ENCODE measurements around the gene DIPK1A.

DIPK1A gene

DNA sequence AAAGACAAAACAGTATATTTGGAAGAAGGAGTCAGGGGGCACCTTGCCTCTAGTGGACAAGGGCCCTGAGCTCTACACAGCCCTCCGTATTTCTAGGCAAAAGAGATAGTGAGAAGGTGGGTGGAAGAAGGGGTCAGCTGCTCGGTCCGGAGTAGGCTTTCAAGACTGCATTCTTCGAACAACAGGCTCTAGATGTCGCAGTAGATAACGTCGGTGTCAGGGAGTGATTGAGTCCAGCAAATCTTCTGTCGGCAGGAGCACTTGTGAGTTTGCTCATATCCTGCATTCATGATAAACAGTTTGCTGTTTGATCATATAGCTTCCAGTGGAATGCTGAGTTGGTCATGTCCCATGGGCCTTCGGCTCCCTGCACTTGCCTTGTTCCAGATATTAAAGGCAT is 36.8 kb downstream of the DIPK1A start:
- TF ChIP-seq, protein P1, sequence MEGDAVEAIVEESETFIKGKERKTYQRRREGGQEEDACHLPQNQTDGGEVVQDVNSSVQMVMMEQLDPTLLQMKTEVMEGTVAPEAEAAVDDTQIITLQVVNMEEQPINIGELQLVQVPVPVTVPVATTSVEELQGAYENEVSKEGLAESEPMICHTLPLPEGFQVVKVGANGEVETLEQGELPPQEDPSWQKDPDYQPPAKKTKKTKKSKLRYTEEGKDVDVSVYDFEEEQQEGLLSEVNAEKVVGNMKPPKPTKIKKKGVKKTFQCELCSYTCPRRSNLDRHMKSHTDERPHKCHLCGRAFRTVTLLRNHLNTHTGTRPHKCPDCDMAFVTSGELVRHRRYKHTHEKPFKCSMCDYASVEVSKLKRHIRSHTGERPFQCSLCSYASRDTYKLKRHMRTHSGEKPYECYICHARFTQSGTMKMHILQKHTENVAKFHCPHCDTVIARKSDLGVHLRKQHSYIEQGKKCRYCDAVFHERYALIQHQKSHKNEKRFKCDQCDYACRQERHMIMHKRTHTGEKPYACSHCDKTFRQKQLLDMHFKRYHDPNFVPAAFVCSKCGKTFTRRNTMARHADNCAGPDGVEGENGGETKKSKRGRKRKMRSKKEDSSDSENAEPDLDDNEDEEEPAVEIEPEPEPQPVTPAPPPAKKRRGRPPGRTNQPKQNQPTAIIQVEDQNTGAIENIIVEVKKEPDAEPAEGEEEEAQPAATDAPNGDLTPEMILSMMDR (IDR thresholded peaks at IDR 0.05) = no peak
- H3K27me3 Mint-ChIP-seq (ENCODE audit: low read depth, poor library complexity) = peaks cover 9% of the 10 kb centered on the region
- no peak overlapping the region for H3K27ac Mint-ChIP-seq
- peaks cover 5% of the 10 kb centered on the region for H3K36me3 Mint-ChIP-seq (ENCODE audit: low read depth)
- no peak for DNase-seq
- H3K9me3 Mint-ChIP-seq = peaks cover 3% of the 10 kb centered on the region
- H3K4me3 Mint-ChIP-seq = no peak overlapping the region
- H3K4me1 Mint-ChIP-seq = no peaks in the 10 kb centered on the region

DNA sequence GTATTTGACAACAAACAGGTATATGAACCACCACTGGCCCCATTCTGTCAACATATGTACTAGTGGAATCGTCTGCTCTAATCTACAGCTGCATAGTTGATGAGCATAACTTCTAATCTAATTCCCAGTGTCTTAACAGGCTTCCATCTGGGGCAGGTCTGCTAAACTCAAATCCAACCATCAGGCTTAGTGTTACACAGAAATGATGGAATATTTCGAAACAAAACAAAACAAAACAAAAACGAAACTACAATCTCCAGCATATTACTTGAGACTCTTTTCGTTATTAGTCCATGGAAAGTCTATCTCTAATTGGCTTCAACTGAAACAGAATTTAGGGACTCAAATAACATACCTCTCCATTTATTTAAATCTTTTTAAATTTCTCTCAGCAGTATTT is 37.6 kb downstream of the DIPK1A start:
- Mint-ChIP-seq H3K27ac (no peak overlapping the region), H3K27me3 (ENCODE audit: low read depth, poor library complexity) (peaks cover 9% of the 10 kb centered on the region), H3K4me1 (no peaks in the 10 kb centered on the region), H3K9me3 (peaks cover 3% of the 10 kb centered on the region), H3K36me3 (ENCODE audit: low read depth) (peaks cover 5% of the 10 kb centered on the region), H3K4me3 (no peak overlapping the region)
- DNase-seq = no peak
- TF ChIP-seq, protein P1 (IDR thresholded peaks at IDR 0.05) = no peak

DNA sequence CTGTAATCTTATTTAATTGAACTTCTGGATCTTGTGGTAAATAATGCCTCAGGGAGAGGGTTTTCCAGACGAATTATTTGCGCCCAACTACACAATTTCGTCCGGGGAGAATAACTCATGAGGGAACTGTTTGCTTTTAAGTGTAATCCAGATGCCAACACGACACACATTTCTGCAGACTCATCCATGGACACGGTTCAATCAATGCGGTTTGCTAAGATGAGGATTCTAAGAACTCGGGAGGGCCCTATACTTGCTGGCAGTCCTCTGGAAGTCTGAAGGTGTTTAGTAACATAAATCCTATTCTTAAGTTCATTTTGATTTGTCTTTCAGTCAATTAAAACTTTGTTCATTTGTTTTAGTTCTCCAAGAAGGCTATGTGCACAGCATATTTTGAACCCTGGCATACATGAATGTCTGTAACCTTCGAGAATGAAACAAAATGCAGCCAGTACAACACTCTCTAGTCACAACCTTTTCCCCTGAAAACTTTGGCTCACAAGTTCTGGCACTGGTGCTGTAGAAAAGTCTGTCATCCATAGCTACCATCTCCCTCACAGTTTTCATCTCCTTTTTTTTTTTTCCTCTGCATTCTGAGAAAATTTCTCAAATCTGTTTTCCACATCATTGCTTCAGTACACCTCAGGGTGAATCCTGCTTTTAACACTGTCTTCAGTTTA is 38.8 kb downstream of the DIPK1A start:
- Mint-ChIP-seq H3K9me3 (peaks cover 3% of the 10 kb centered on the region), H3K36me3 (ENCODE audit: low read depth) (peaks cover 5% of the 10 kb centered on the region), H3K27ac (no peak overlapping the region), H3K4me1 (no peaks in the 10 kb centered on the region), H3K27me3 (ENCODE audit: low read depth, poor library complexity) (peaks cover 9% of the 10 kb centered on the region), H3K4me3 (no peak overlapping the region)
- TF ChIP-seq, protein P1 (IDR thresholded peaks at IDR 0.05) = no peak
- DNase-seq = no peak

DNA sequence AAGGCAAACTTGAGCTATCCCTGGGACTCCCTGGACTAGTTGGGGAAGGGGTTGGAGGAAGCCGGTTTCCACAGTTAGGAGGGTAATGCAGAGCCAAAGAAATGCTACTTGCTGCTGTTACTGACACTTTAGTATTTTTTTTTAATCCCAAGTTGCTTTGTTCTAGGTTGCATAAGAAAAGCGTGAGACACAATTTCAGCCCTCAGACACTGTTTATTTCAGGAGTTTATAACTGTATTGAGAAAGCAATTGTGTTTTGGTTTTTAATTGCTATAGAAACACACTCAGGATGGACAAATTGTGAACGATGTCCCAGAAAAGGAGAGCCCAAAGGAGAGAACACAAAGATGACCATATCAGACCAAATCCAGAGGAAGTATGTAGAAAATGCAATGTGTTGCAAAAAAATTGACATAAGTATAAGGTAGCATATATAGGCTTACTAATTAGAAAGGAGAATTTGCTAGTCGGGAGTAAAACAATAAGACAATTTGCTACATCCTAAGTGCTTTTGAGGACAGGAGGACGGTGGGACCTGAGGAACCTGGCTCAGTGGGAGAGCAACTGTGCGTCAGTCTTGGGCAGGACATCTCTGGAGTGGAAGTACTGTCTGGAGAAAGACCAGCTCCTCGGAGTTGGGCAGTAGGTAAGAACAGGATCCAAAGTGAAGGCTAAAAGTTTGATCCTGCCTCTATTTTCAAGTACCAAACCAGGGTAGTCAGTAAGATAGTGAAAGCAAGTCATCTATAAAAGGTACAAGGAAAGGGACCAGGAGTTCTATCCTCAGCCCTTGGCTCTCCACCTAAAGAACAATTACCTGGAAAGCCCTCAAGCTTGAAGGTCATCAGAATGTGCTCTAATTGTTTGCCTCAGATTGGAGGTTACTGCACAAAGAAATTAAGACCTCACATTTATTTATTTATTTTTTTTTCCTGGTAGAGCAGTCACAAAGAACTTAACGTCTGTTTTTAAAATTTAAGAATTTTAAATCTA is 39.9 kb downstream of the DIPK1A start:
- H3K27me3 Mint-ChIP-seq (ENCODE audit: low read depth, poor library complexity) = peaks cover 9% of the 10 kb centered on the region
- peaks cover 3% of the 10 kb centered on the region for H3K9me3 Mint-ChIP-seq
- H3K4me3 Mint-ChIP-seq = no peak overlapping the region
- peaks cover 5% of the 10 kb centered on the region for H3K36me3 Mint-ChIP-seq (ENCODE audit: low read depth)
- no peak overlapping the region for H3K27ac Mint-ChIP-seq
- TF ChIP-seq, protein P1 (IDR thresholded peaks at IDR 0.05) = no peak
- no peaks in the 10 kb centered on the region for H3K4me1 Mint-ChIP-seq
- no peak for DNase-seq

DNA sequence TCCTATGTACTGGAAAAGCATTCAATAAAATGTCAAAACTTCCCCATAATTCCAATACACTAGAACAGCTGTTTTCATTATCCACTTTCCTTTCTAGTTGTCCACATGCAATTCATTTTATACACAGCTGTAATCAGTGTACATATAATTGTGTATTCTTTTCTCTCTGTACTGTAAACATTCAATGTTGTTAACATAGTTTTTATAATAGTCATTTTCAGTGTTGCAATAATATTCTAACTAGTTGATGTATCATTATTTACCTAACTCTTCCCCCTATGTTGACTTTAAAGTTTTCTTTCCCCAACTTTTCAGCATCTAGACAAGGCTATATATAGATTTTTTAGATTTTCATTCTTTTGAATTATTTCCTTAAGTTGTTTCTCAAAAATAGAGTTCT is 44.4 kb downstream of the DIPK1A start:
- H3K4me3 Mint-ChIP-seq = no peak overlapping the region
- peaks cover 6% of the 10 kb centered on the region for H3K27me3 Mint-ChIP-seq (ENCODE audit: low read depth, poor library complexity)
- no peak overlapping the region for H3K27ac Mint-ChIP-seq
- no peaks in the 10 kb centered on the region for H3K4me1 Mint-ChIP-seq
- no peak for DNase-seq
- TF ChIP-seq, protein P1 (IDR thresholded peaks at IDR 0.05) = no peak
- peaks cover 3% of the 10 kb centered on the region for H3K9me3 Mint-ChIP-seq
- peaks cover 5% of the 10 kb centered on the region for H3K36me3 Mint-ChIP-seq (ENCODE audit: low read depth)

Data from nephron progenitor cell (in vitro differentiated cells).